Stimulated activated CD8-positive, alpha-beta memory T cell treated with anti-CD3 and anti-CD28 coated beads, Interleukin-15, amount 100 ng/mL, for 4 hours (primary cell): Measurements from ENCODE around the gene TNKS2.
"Not testable (repeated sequence)": the region's sequence is repeated elsewhere in the genome, so short reads cannot be mapped to it uniquely, and the experiment has no call there.

ENCODE experiments used
- DNase-seq, 2 donors: peaks; one replicate each; pipeline ENCODE4 v3.0.0-alpha.2; 2020; ENCODE audit warnings: low read depth in 2 of 2

The TNKS2 gene

GRCh38 chr10:91796331-91797047, 1.7 kb upstream of the TNKS2 start:
- DNase-seq = peak; percentile 7 to 10

- no peak for DNase-seq
Observed at GRCh38 chr10:91797048-91797690, 1.1 kb upstream of the TNKS2 start.

GRCh38 chr10:91798649-91799611, 704 bp downstream of the TNKS2 start:
- DNase-seq = no peak

GRCh38 chr10:91799612-91799975, 1.4 kb downstream of the TNKS2 start:
- DNase-seq = no peak

GRCh38 chr10:91800182-91800581, 2.0 kb downstream of the TNKS2 start:
- no peak for DNase-seq

- no peak for DNase-seq
Observed at GRCh38 chr10:91800756-91801155, 2.5 kb downstream of the TNKS2 start.

- DNase-seq = no peak
Observed at GRCh38 chr10:91803386-91804125, 5.3 kb downstream of the TNKS2 start.

- DNase-seq = no peak
Observed at GRCh38 chr10:91804126-91804510, 5.9 kb downstream of the TNKS2 start.

- DNase-seq = no peak
Observed at GRCh38 chr10:91805110-91805838, 7.0 kb downstream of the TNKS2 start.

- not testable (repeated sequence) for DNase-seq
Observed at GRCh38 chr10:91807264-91807663, 9.0 kb downstream of the TNKS2 start.

GRCh38 chr10:91813251-91813650, 15.0 kb downstream of the TNKS2 start:
- DNase-seq = no peak

GRCh38 chr10:91816981-91817380, 18.8 kb downstream of the TNKS2 start:
- DNase-seq = no peak

GRCh38 chr10:91820144-91820543, 21.9 kb downstream of the TNKS2 start:
- no peak for DNase-seq

GRCh38 chr10:91824076-91824475, 25.9 kb downstream of the TNKS2 start:
- no peak for DNase-seq

GRCh38 chr10:91829268-91829667, 31.0 kb downstream of the TNKS2 start:
- DNase-seq = no peak

- no peak for DNase-seq
Observed at GRCh38 chr10:91838199-91838598, 40.0 kb downstream of the TNKS2 start.

- DNase-seq = no peak
Observed at GRCh38 chr10:91843083-91843482, 44.9 kb downstream of the TNKS2 start.

- DNase-seq = no peak
Observed at GRCh38 chr10:91856637-91857036, 58.4 kb downstream of the TNKS2 start.

- DNase-seq = no peak
Observed at GRCh38 chr10:91860885-91861284, 62.7 kb downstream of the TNKS2 start.

- no peak for DNase-seq
Observed at GRCh38 chr10:91864099-91864498, 65.9 kb downstream of the TNKS2 start.

GRCh38 chr10:91864744-91865143, 66.5 kb downstream of the TNKS2 start:
- DNase-seq = no peak
